GM12892 (cell line): ENCODE data around the gene TUT1.

Experiments used
- POLR2A ChIP-seq: IDR thresholded peaks from 2 replicates; pipeline ENCODE4 v1.6.1; 2011; ENCODE audit warnings: low read depth, low read length, control low read depth
- POLR2AphosphoS5 ChIP-seq: IDR thresholded peaks from 2 replicates; pipeline ENCODE4 v1.6.1; 2011; ENCODE audit warnings: low read depth, low read length, control low read depth
- TAF1 ChIP-seq: IDR thresholded peaks from 2 replicates; pipeline ENCODE4 v1.6.1; 2011; ENCODE audit warnings: low read depth, mild to moderate bottlenecking, control low read depth, low read length, borderline replicate concordance

GRCh38 chr11:62579252-62579651 lies 12.1 kb downstream of the TUT1 start:
- TF ChIP-seq POLR2A (no peak), POLR2AphosphoS5 (no peak), TAF1 (no peak)
